ENCODE data around the gene SDC4. TPM values are rescaled to one million over a fixed set of nuclear protein-coding genes. Genes with fewer than 3 reads are reported as not detected.
A peak's percentile ranks its signal among the peaks of the same experiment; 100 is the strongest.

SDC4 gene
- total and polyA plus RNA-seq, 2 experiments from 2014 or later: 28.5 to 39.9 TPM

GRCh38 chr20:45340236-45340847 lies 7.9 kb downstream of the SDC4 start:
- peaks cover 9% of the 10 kb centered on the region for H3K27me3 Mint-ChIP-seq (ENCODE audit: insufficient read depth, low read depth, poor library complexity)
- peaks cover 72% of the 10 kb centered on the region for H3K4me1 ChIP-seq (ENCODE audit: insufficient read depth)
- no peak overlapping the region for H2AFZ ChIP-seq
- H3F3A ChIP-seq (replicated peaks; ENCODE audit: low read depth): 0 out of 2 replicates have a peak, but pooled peaks cover 8% of the 10 kb centered on the region
- peak overlapping the region; percentile 71; the same call in 2 of the 3 replicates for H3K4me3 Mint-ChIP-seq
- no peak overlapping the region; the same call in 1 of the 2 replicates for H3K4me3 ChIP-seq
- H3K36me3 ChIP-seq (ENCODE audit: insufficient read depth): no peaks in the 10 kb centered on the region
- peaks cover 88% of the 10 kb centered on the region for H3K4me1 Mint-ChIP-seq
- H3K27ac Mint-ChIP-seq: peak overlapping the region; percentile 96
- TF ChIP-seq REST (IDR thresholded peaks at IDR 0.05; ENCODE audit: unreplicated experiment) (no peak), EZH2phosphoT487 (IDR thresholded peaks at IDR 0.05; ENCODE audit: unreplicated experiment) (no peak), EZH2 (IDR thresholded peaks at IDR 0.05; ENCODE audit: low read depth, unreplicated experiment) (no peak), STAT1 (IDR thresholded peaks at IDR 0.05; ENCODE audit: unreplicated experiment) (no peak), ZNF331 (CRISPR knock-in tag; IDR thresholded peaks at IDR 0.05; ENCODE audit: low read depth) (no peak), CTCF (conservative IDR thresholded peaks at IDR 0.05; ENCODE audit: low read depth in 2 of 2) (no peak), NANOG (IDR thresholded peaks at IDR 0.05; ENCODE audit: borderline replicate concordance) (no peak), ETS1 (IDR thresholded peaks at IDR 0.05) (no peak), CREB1 (CRISPR knock-in tag; IDR thresholded peaks at IDR 0.05; ENCODE audit: low read depth) (no peak), ZNF114 (CRISPR knock-in tag; IDR thresholded peaks at IDR 0.05) (no peak), JUNB (IDR thresholded peaks at IDR 0.05; ENCODE audit: unreplicated experiment) (no peak), POLR2AphosphoS5 (IDR thresholded peaks at IDR 0.05; ENCODE audit: low read depth) (no peak), ZNF462 (CRISPR knock-in tag; IDR thresholded peaks at IDR 0.05) (no peak)
- peaks cover 25% of the 10 kb centered on the region for H3K36me3 Mint-ChIP-seq (ENCODE audit: low read depth)
- ATAC-seq (no peak; the same call in 2 of the 3 replicates), DNase-seq (ENCODE audit: low spot score) (no peak)
- H3K79me2 ChIP-seq (replicated peaks; ENCODE audit: insufficient read depth): peaks cover 91% of the 10 kb centered on the region
- peak overlapping the region; percentile 96 for H3K27ac ChIP-seq (ENCODE audit: low read depth)
- H3K9me2 ChIP-seq (ENCODE audit: insufficient read depth): no peaks in the 10 kb centered on the region
- 0 out of 2 replicates have a peak, but pooled peaks cover 2% of the 10 kb centered on the region for H4K20me1 ChIP-seq (replicated peaks; ENCODE audit: insufficient read depth)
- H3K27me3 ChIP-seq (ENCODE audit: insufficient read depth): no peaks in the 10 kb centered on the region
- H3K4me2 ChIP-seq: peak overlapping the region; percentile 69
- H3K9me3 Mint-ChIP-seq: no peaks in the 10 kb centered on the region
